Esophagus squamous epithelium (tissue), 4 donors: ENCODE results near the gene TEX35.

Source experiments
- CTCF ChIP-seq, 6 experiments: fragments of 450-650 bp in 4 of 6; fragments of 200-600 bp in 2 of 6; sonication (generic) in 2 of 6; IDR thresholded peaks; one replicate each; pipeline ENCODE4 v1.5.1; 2016 to 2019; ENCODE audit warnings: antibody characterized with exemption in 6 of 6, mild to moderate bottlenecking in 4 of 6, moderate library complexity in 4 of 6
- POLR2A ChIP-seq, 4 donors: fragments of 450-650 bp; IDR thresholded peaks; one replicate each; pipeline ENCODE4 v1.6.1; 2017; ENCODE audit warnings: antibody characterized with exemption in 4 of 4, mild to moderate bottlenecking in 4 of 4, moderate library complexity in 3 of 4

GRCh38 chr1:178487070-178487615 is 25.8 kb upstream of the TEX35 start:
- TF ChIP-seq CTCF (IDR thresholded peaks at IDR 0.05), result no peak
- no peak for TF ChIP-seq POLR2A (IDR thresholded peaks at IDR 0.05)
